A172 (cell line): ENCODE data around the gene DCST1. TPM values are rescaled to one million over a fixed set of nuclear protein-coding genes. Genes with fewer than 3 reads are reported as not detected.

Source experiments
- DNase-seq: peaks from one replicate; pipeline ENCODE4 v3.0.0-alpha.2; 2015; ENCODE audit warnings: low spot score
- total RNA-seq: library from RNA; depleted of rRNA; stranded (reverse); fragments of >200 nt; shearing (Covaris generic); gene quantifications from 2 replicates; pipeline ENCODE4 v1.2.3, GENCODE V29; 2014

DCST1 gene
- total RNA-seq, 1 experiment from 2014 or later, result not detected

GRCh38 chr1:155001675-155002463 lies 31.8 kb upstream of the DCST1 start:
- peak; percentile 98 for DNase-seq

- peak; percentile 53 for DNase-seq
Measured at GRCh38 chr1:155002464-155003226, 31.0 kb upstream of the DCST1 start, which contains the start of gene ZBTB7B. Gene ZBTB7B, plus strand, starts transcription at chr1:155002802. Its CDS starts 11,859 bp downstream, at chr1:155014661.

DNA sequence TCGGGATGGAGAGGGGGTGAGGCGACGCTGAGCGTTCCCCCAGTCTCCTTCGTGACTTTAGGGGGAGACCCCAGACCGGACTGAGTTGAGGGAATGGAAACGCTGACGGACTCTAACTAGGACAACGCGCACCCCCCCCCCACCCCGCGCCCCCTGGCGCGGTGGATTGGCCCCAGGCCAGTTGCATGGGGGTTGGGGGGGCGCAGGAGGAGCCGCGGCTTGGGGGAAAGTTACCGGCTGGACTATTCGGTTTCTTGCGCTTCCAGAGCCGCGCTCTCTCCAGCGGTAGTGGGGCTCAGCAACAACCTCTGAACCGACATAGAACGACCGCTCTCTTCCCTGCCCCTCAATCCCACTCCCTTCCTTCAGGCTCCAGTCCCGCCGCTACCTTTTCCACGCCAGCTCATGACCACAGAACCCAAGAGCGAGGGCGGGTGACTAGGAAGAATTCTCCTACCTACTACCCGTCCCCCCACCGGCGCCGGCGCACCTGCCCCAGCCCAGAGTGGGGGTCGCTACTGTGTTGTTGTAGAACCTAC lies 30.3 kb upstream of the DCST1 start:
- no peak for DNase-seq

DNA sequence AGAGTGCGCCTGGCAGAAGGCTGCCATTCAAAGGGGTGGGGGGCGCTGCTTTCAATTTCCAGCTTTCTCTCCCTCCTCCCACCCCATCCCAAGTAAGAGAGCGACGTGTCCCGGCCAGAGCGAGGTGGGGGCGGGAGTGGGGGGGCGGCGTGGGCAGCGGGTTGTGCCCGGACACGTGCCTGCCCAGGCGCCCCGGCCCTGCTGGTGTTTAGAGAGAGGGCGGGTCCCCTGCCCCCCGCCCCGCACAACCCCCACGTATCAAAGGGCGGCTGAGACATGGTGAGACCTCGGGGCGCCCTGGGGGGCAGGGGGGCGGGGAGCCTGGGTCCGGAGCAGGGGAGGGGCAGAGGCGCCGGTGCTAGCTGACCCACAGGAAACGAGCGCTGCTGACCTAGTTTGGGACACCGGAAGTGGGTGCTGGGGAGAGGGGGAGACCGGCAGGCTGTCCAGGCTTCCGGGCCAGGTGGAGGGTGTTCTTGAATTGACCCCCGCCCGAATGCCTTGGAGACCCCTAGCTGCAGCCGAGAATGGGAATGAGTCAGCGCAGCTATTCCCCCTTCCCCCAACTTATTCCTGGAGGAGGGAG lies 29.8 kb upstream of the DCST1 start:
- peak; percentile 78 for DNase-seq

GRCh38 chr1:155004352-155005075 lies 29.1 kb upstream of the DCST1 start:
- no peak for DNase-seq

- DNase-seq, result peak; percentile 65
Measured at GRCh38 chr1:155005076-155006011, 28.3 kb upstream of the DCST1 start.

DNA sequence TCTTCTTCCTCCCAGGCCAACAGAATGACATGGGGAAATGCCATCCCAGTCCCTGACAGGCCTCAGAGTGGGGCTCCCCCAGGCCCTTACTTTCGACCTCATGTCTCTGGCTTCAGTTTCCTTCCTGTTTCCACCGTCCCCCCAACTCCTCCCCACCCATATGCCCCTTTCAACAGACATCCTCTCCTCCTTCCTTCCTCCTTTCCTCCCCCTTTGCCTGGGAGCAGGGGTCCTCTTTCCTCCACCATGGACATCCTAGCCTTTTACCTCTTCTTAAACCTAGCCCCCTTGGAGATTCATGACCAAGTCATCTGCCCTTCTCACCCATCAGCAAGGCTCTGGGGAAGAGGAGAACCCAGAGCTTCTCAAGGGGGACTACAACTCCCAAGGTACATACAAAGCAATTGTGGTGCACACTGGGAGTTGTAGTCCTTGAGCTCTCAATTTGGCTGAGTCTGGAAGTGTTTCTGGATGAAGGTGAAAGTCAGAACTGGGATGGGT lies 27.0 kb upstream of the DCST1 start:
- no peak for DNase-seq

DNA sequence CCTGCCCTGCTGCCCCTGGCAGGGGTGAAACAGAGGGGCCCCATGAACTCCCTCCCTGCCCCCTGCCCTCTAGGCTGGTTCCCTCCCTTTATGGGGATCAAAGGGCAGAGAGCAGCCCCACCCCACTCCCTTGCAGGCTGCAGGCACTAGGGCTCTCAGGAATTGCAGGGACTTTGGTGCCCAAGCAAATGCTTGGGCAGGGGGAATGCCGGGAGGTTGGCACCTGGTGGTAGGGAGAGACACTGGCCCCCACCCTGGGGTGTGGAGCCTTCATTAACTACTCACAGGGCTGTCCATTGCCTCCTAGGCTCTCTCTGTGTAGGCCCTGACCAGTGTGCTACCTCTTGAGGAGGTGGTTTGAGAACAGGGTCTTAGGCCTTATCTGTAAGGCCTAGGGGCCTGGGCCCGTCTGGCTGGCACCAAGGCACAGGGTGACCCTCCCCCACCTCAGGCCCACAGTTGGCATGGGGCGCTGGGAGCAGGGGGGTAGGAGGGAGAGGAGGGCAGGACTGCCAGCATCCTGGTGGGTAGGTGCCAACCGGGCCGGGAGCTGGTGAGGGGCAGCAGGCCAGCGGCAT lies 26.3 kb upstream of the DCST1 start:
- no peak for DNase-seq

DNA sequence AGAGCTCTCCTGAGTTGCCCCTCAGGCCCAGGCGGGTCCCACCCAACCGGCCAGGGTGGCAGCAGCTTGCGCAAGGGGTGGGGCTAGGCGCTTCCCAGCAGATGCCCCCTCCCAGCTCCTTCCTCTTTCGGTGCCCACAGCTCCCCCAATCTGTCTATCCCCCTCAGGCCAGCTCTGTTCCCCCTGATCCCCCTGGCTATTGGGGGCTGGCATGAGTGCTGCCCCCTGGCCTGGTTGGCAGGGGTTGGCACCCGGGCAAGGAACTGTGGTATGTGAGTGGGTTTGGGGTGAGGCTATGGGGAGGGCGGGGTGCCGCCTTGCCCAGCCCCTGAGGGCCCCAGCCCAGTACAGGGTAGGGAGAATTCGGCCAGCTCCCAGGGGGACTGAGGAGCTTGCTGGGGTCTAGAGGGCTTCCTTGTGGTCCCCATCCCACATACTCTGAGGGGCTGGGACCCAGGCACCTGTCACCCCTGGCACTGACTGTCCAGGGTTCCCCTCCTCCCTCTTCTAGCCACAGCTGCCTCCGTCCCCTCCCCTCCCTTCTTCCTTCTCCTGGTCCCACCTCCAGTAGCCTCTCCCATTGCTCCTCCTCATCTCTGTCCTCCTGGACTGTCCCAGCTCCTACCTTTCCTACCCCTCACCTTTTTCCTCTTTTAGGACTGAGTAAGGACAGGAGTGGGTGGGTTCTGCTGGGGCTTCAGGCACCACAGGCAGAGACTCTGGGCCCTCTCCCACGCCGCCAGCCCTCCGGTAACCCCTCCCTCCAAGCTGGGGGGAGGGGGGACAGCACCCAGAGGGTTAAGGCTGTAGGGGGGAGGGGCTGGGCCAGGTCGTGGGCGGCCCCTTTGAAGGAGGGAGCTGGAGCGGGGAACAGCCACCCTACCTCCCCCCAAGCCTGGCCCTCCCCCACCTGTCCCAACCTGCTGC lies 25.3 kb upstream of the DCST1 start:
- DNase-seq, result no peak

GRCh38 chr1:155009221-155009711 lies 24.4 kb upstream of the DCST1 start:
- no peak for DNase-seq

GRCh38 chr1:155009742-155010141 lies 23.9 kb upstream of the DCST1 start:
- no peak for DNase-seq

DNA sequence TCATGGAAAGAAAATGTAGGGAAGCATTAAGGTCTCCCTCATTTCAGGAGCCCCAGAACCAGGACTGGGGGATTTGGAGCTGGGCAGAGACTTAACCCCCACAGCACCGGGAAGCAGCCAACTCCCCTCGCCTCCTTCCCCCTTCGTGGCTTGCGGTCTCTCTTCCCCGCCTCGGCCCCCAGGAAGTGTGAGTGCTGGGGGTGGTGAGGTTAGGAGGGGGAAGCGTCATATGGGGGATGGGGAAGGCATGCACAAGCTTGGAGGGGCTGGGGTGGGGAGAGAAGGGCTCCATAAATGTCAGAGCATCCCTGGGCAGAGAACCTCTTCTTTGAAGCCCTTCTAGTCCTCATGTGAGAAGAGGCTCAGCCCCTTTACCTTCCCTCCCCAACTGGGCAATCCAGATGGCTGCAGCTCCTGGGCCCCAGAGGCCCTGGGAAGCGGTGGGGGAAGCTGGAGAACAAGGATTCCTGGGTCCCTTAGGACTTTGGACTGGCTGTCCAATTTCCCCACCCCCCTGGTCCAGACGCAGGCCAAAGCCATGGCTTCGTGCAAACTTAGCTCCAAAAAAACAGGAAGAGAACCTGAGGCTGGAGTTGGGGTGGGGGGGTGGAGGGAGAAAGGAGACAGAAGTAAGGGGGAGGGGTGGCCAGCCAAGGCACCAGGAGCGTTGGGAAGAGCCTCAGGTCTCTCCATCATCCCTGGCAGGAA lies 23.3 kb upstream of the DCST1 start:
- DNase-seq, result no peak

GRCh38 chr1:155011004-155011416 lies 22.6 kb upstream of the DCST1 start:
- no peak for DNase-seq

DNA sequence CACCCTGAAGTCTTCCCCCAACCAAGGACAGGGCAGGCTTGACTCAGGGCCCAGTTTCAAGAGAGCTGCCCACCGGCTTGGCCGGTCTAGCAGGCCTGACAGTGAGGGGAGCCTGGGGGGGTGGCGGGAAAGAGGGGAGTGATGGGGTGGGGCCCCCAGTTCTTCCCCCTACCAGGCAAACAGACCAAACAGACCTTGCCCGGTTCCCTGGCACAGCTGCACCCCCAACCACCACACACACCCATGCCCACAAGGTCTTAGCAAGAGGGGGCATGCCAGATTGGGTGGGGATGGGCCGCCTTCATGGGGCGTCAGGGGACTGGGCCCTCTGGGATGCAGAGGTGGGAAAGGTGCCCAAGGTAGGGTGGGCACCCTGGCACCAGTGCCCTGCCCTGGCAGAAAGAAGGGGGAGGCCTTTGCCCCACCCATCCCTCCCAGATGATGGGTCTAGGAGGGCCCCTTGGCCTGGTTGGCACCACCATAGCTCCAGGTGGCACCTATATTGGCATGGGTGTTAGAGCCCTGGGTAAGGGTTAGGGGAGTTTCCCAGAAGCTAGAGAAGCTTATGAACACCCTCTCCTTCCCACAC lies 22.1 kb upstream of the DCST1 start:
- no peak for DNase-seq

- peak; percentile 60 for DNase-seq
Measured at GRCh38 chr1:155012026-155012546, 21.5 kb upstream of the DCST1 start.

GRCh38 chr1:155012776-155013602 lies 20.6 kb upstream of the DCST1 start:
- no peak for DNase-seq
